NCI-H146 treated with DMSO at 0.1 percent for 48 hours (cell line): ENCODE measurements around the gene HSPA12B.

Experiments
- DNase-seq: peaks from one replicate; lab custom pipeline; 2025; ENCODE audit not compliant: unreplicated experiment; lab: John Stamatoyannopoulos, UW

The HSPA12B gene, protein sequence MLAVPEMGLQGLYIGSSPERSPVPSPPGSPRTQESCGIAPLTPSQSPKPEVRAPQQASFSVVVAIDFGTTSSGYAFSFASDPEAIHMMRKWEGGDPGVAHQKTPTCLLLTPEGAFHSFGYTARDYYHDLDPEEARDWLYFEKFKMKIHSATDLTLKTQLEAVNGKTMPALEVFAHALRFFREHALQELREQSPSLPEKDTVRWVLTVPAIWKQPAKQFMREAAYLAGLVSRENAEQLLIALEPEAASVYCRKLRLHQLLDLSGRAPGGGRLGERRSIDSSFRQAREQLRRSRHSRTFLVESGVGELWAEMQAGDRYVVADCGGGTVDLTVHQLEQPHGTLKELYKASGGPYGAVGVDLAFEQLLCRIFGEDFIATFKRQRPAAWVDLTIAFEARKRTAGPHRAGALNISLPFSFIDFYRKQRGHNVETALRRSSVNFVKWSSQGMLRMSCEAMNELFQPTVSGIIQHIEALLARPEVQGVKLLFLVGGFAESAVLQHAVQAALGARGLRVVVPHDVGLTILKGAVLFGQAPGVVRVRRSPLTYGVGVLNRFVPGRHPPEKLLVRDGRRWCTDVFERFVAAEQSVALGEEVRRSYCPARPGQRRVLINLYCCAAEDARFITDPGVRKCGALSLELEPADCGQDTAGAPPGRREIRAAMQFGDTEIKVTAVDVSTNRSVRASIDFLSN

GRCh38 chr20:3732327-3733118, at the start of gene HSPA12B:
TSS of gene HSPA12B (plus strand) at chr20:3732685. CDS start at chr20:3738675, 5,990 bp downstream.
- DNase-seq = no peak

DNA sequence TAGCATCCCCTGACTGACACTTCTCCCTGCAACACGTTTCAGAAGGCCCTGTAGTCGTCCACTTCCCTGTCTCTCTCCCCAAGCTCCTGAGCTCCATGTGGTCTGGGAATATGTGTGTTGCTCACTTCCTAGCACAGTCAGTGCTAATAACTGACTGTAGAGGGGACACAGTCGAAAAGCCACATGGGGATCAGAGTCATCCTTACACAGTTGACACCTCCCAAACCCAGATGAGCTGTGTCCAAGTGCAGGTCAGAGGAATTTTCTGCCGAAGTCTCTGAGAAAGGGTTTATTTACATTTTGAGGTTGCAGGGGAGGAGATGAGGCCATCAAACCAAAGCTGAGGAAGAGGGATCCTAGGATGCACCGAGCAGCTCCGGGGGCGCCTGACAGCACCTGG, 47.1 kb upstream of the HSPA12B start:
- DNase-seq = no peak

DNA sequence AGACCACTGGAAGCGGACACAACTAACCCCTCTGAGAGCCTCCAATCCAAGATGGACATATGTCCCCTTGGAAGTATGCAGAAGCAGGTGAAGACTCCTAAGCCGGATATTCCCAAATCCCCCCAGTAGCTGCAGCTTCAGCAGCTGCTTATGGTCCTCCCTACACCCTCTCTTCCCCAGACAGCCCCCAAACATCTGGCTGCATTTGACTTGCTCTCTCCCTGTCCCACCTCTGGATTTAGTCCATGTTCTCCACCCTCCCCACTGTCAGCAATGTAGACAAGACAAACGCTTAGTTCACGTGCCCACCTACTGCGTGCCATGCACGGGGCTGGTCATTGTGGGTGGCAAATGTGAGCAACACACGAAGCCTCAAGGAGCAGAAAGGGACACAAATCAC, 46.1 kb upstream of the HSPA12B start:
- DNase-seq = no peak

DNA sequence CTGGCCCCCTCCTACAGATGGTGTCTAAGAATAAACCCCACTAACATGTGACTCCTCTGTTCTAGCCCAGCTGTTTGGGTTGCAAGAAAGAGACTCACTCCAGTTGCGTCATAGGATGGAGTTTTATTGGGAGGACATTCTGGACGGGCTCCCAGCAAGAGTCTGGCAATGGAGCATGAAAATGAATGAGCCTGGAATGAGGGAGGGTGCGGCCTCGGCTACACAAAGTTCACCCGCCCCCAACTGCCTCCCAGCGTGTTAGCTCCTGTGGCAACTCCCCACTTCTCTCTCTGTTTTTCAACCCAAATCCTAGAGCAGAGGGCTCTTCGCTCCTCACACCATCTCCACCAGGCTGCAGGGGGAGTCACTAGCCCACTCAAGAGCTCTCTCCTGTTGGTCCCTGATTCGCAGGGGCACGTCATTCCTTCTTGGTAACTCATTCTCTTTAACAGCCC, 45.6 kb upstream of the HSPA12B start:
- no peak for DNase-seq

GRCh38 chr20:3687655-3688054, 44.8 kb upstream of the HSPA12B start:
- no peak for DNase-seq

- DNase-seq = no peak
These were observed 42.5 kb upstream of the HSPA12B start for GRCh38 chr20:3689978-3690377.

GRCh38 chr20:3690413-3690812, 42.1 kb upstream of the HSPA12B start:
- no peak for DNase-seq

DNA sequence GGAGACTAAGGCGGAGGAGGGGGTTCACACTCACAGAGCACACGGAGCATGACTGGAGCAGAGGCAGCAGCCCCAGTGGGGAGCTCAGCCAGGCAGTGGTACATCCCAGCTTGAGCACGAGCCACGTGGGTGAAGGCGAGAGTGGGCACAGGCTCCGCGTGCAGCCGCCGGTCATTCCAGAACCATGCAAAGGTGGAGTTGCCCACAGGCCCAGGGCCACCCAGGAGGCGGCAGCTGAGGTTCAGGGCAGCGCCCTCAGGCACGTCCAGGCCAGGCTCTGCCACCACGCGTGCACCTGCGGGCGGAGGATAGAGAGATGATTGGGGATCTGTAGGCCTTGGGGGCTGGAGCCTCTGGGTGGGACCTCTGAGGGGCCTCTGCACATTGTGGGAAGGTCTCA, 41.2 kb upstream of the HSPA12B start:
- DNase-seq = no peak

- DNase-seq = no peak
These were observed 40.6 kb upstream of the HSPA12B start for GRCh38 chr20:3691897-3692296.

DNA sequence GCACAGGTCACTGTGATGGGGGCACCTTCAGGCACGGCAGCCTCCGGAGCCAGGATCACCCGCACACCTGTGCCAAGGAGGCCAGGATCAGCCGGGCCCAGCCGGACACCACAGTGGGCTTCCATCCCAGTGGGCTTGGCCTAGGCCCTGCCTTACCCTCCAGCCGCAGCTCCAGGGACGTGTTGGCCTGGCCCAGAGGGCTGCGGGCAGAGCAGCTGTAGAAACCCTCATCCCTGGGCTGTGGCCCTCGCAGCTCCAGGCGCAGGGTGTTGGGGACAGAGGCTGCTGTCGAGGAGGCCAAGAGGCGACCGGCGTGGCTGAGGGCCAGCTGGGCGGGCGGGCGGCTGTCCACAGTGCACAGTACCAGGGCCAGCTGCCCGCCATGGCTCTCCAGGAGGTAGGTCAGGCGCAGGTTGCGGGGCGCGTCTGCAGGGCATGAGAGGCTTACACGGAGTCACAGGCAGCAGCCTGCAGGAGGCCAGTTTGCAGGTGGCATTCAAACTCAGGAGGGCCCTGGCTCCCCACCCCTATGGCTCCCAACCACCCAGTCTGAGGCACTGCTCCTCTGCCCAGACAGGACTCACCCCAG, 39.7 kb upstream of the HSPA12B start:
- DNase-seq = no peak

DNA sequence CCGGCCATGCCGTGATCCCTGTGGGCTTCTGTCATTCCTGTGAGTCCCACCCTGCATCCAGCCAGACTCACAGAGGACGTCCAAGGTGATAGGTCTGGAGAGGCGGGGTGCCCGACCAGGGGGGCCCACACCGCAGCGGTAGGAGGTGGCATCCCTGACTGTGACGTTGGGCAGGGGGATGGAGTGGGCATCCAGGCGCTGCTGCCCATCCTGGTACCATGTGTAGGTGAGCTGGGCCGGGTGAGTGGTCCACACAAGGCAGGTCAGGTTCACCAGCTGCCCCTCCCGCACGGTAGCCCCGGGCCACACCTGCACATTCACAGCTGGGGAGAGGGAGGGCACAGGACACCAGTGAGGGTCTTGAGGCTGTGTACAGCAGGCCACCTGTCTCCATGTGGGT, 39.1 kb upstream of the HSPA12B start:
- DNase-seq = no peak

GRCh38 chr20:3694864-3695263, 37.6 kb upstream of the HSPA12B start:
- DNase-seq = no peak

GRCh38 chr20:3696200-3696599, 36.3 kb upstream of the HSPA12B start:
- DNase-seq = no peak

DNA sequence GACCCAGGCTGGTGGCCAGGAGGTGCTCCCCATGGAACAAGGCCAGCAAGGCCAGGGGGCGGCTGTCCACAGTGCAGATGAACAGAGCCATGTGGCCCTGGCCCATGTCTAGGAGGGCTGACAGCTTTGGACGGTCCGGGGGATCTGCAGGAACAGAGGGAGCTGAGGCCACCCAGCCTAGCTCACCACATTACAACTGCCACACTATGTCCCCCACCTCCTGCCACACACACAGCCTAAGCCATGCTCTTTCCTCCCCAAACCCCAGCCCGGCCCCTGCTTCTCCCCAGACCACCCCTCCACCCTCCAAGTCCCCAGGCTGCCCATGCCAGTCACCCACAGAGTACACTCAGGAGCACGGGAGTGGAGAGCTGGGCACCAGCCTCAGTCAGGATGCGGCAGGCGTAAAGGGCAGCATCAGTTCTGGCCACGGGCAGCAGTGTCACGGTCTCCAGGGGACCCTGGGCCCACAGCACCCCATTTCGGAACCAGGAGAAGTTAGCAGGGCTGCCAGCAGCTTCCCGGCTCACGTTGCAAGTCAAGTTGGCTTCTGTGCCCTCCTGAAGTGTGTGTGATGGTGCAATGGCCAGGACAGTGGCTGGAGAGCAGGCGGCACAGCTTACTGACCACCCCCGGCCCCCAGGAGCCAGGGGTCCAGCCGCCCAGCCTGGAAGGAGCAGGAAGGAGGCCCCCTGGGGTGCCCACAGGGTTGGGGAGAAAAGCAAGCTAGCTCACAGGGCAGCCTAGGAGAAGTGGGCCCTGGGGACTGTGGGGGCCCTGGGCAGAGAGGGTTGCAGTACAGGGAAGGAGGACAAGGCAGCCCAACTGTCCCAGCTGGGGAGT, 35.5 kb upstream of the HSPA12B start:
- DNase-seq = no peak

DNA sequence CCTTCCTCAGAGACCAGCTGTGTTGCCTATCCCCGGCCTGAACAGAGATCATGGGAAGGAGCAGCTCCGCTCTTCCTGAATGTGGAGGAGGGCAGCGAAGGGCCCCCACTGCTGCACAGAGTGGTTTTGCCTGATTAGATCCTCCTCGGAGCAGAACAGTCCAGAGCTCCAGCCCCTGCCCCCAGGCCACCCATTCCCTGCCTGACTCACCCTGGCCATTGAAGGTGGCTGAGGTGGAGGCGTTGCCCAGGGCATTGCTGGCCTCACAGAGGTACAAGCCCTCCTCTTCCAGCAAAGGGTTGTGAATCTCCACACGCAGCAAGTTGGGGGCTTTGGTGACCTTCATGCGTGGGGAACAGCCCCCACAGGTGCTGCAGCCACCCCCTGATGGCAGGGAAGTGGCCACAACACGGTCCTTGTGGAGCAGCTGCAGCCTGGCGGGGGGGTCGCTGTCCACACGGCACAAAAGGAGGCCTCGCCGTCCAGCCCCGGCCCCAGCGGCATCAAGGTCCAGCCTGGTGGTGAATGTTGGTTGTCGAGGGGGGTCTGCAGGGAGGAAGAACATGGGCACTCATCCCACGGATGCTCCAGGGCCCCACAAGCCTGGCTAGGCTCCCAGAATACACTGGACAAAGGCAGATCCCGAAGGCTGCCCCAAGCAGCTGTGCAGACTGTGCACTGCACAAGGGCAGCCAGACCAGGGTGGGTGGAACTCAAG, 34.7 kb upstream of the HSPA12B start:
- no peak for DNase-seq

DNA sequence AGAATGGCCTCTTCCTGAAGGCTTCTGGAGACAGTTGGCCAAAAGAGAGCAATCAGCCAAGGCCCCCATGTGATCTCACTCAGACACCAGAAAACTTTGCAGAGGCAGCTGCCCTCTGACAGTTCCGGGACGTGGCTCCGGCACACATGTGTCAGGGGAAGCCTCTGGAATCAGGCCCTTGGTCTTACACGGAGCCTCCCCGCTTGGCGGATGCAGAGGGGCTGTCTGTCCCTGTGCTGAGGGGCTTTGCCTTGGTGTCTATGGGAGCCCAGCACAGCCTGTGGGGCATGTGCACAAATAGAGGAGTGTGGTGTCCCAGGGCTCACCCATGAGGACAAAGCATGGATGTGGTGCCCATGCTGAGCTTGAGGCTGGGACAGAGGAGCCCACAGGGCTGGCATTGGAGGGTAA, 33.9 kb upstream of the HSPA12B start:
- DNase-seq = no peak

DNA sequence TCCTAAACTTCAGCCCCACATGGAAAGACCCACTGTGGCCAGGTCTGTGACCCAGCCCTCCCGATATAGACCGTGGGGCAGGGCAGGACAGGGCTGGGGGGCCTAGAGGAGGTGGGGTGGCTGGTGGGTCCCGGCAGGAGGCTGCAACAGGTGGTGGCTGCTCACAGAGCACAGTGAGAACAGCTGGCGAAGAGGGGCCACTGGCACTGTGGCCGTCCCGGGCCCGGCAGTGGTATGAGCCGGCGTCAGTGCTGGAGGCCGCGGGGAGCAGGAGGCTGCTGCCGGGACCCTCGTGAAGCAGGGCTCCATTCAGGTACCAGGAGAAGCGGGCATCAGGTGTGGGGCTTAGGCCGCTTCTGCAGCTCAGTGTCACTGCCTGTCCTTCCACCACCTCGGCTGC, 33.4 kb upstream of the HSPA12B start:
- no peak for DNase-seq

GRCh38 chr20:3701061-3701998, 31.2 kb upstream of the HSPA12B start:
- DNase-seq = no peak
